H1 (cell line): ENCODE data around the gene C19orf25. TPM values are rescaled to one million over a fixed set of nuclear protein-coding genes. Genes with fewer than 3 reads are reported as not detected.
A peak's percentile ranks its signal among the peaks of the same experiment; 100 is the strongest.

Experiments
- CTCF ChIA-PET: fragments of 300-600 bp; sonication (Branson Sonifier 250); formaldehyde crosslinking; loops from one replicate; lab custom pipeline; 2021; ENCODE audit not compliant: partially characterized antibody; lab: Charles Lee
- POLR2A ChIA-PET: fragments of 300-600 bp; sonication (Branson Sonifier 250); formaldehyde crosslinking; loops from one replicate; lab custom pipeline; 2021; ENCODE audit warnings: inconsistent platforms; ENCODE audit not compliant: partially characterized antibody; lab: Charles Lee
- DNase-seq, 2 experiments: peaks; one replicate each; pipeline versions ENCODE4 v3.0.0 to v3.0.0-alpha.2; 2010 to 2022; ENCODE audit warnings: low spot score in 2 of 2, low read depth in 1 of 2, mixed read lengths in 1 of 2
- FAIRE-seq: peaks from 2 replicates; lab custom pipeline; 2011; peaks lifted over from hg19 to GRCh38; lab: Jason Lieb, UNC
- H2AFZ ChIP-seq: 2 replicates; pipeline ENCODE4 v1.8.1; 2012; ENCODE audit warnings: low read length, inconsistent platforms
- H2AK5ac ChIP-seq: 2 replicates; pipeline ENCODE4 v1.6.1; 2013; ENCODE audit warnings: low read depth, low read length
- H2BK120ac ChIP-seq: replicated peaks from 2 replicates; pipeline ENCODE3; 2013; ENCODE audit warnings: low read depth, low read length, inconsistent platforms
- H2BK12ac ChIP-seq: 2 replicates; pipeline ENCODE4 v1.6.1; 2013; ENCODE audit warnings: low read depth, low read length
- H2BK15ac ChIP-seq: 2 replicates; pipeline ENCODE4 v1.6.1; 2013; ENCODE audit warnings: low read length
- H2BK20ac ChIP-seq: 2 replicates; pipeline ENCODE4 v1.6.1; 2013; ENCODE audit warnings: low read length
- H2BK5ac ChIP-seq: 2 replicates; pipeline ENCODE4 v1.6.1; 2013; ENCODE audit warnings: low read depth, low read length
- H3K14ac ChIP-seq: 2 replicates; pipeline ENCODE4 v1.6.1; 2013; ENCODE audit warnings: inconsistent platforms; ENCODE audit not compliant: insufficient read length
- H3K18ac ChIP-seq: 2 replicates; pipeline ENCODE4 v1.6.1; 2013; ENCODE audit warnings: low read length; ENCODE audit errors: extremely low read depth
- H3K23ac ChIP-seq: 2 replicates; pipeline ENCODE4 v1.6.1; 2013; ENCODE audit warnings: inconsistent platforms; ENCODE audit not compliant: insufficient read length
- H3K23me2 ChIP-seq: 2 replicates; pipeline ENCODE4 v1.6.1; 2013; ENCODE audit warnings: low read depth, low read length
- H3K27ac ChIP-seq: 2 replicates; pipeline ENCODE4 v1.6.1; 2011; ENCODE audit warnings: low read depth, low read length, inconsistent platforms
- H3K27me3 ChIP-seq, 4 experiments: replicated peaks in 1 of 4; 1 replicate in 1 of 4; 2 replicates in 3 of 4; pipeline versions ENCODE4 v1.6.1 to v1.8.1; 2011 to 2013; ENCODE audit warnings: low read length in 3 of 4, mild to moderate bottlenecking in 3 of 4, inconsistent platforms in 2 of 4, mixed read lengths in 2 of 4, moderate library complexity in 1 of 4; ENCODE audit not compliant: control insufficient read depth in 3 of 4, insufficient read depth in 3 of 4; ENCODE audit errors: extremely low read depth in 1 of 4
- H3K36me3 ChIP-seq, 4 experiments: 2 replicates each; pipeline versions ENCODE4 v1.6.1 to v1.8.1; 2011 to 2013; ENCODE audit warnings: mild to moderate bottlenecking in 4 of 4, low read length in 3 of 4, moderate library complexity in 2 of 4, control low read depth in 1 of 4, inconsistent platforms in 1 of 4; ENCODE audit not compliant: insufficient read depth in 4 of 4, control insufficient read depth in 2 of 4
- H3K4ac ChIP-seq: replicated peaks from 2 replicates; pipeline ENCODE3; 2013; ENCODE audit warnings: low read length, low read depth, mixed read lengths, inconsistent platforms; ENCODE audit not compliant: insufficient read length
- H3K4me1 ChIP-seq, 4 experiments: replicated peaks in 1 of 4; 1 replicate in 1 of 4; 2 replicates in 3 of 4; pipeline versions ENCODE4 v1.6.1 to v1.8.1; 2011 to 2013; ENCODE audit warnings: low read length in 3 of 4, inconsistent platforms in 2 of 4, mixed read lengths in 1 of 4; ENCODE audit not compliant: insufficient read depth in 4 of 4, control insufficient read depth in 3 of 4
- H3K4me2 ChIP-seq, 2 experiments: 2 replicates each; pipeline versions ENCODE4 v1.6.1 to v1.8.1; 2011 to 2013; ENCODE audit warnings: low read depth in 2 of 2, low read length in 2 of 2, control low read depth in 1 of 2, inconsistent platforms in 1 of 2, mild to moderate bottlenecking in 1 of 2; ENCODE audit not compliant: insufficient read depth in 1 of 2
- H3K4me3 ChIP-seq, 4 experiments: fragments of 200-600, 300-600 bp in 1 of 4; sonication (generic), shearing (Covaris generic), sonication (Bioruptor Twin) in 1 of 4; 2 replicates each; pipeline versions ENCODE4 v1.5.1 to v1.8.1; 2011 to 2016; ENCODE audit warnings: low read length in 4 of 4, low read depth in 3 of 4, control low read depth in 2 of 4, inconsistent platforms in 2 of 4, mild to moderate bottlenecking in 2 of 4, mixed read lengths in 1 of 4, moderate library complexity in 1 of 4; ENCODE audit not compliant: insufficient read depth in 2 of 4; ENCODE audit errors: extremely low read depth in 1 of 4
- H3K56ac ChIP-seq: replicated peaks from 2 replicates; pipeline ENCODE3; 2013; ENCODE audit warnings: low read depth, mild to moderate bottlenecking, mixed read lengths, low read length, inconsistent platforms; ENCODE audit not compliant: insufficient read length
- H3K79me1 ChIP-seq: 2 replicates; pipeline ENCODE4 v1.6.1; 2013; ENCODE audit warnings: low read depth, low read length, control low read depth
- H3K79me2 ChIP-seq, 2 experiments: 2 replicates each; pipeline versions ENCODE4 v1.6.1 to v1.8.1; 2012 to 2013; ENCODE audit warnings: low read length in 2 of 2, mild to moderate bottlenecking in 2 of 2, inconsistent platforms in 1 of 2; ENCODE audit not compliant: insufficient read depth in 2 of 2, control insufficient read depth in 1 of 2
- H3K9ac ChIP-seq, 4 experiments: replicated peaks in 1 of 4; 1 replicate in 1 of 4; 2 replicates in 3 of 4; pipeline versions ENCODE4 v1.6.1 to v1.8.1; 2011 to 2013; ENCODE audit warnings: low read depth in 3 of 4, low read length in 3 of 4, control low read depth in 2 of 4, mild to moderate bottlenecking in 2 of 4, moderate library complexity in 2 of 4, inconsistent platforms in 1 of 4; ENCODE audit errors: extremely low read depth in 1 of 4
- H3K9me3 ChIP-seq, 2 experiments: 2 replicates each; pipeline versions ENCODE4 v1.6.1 to v1.8.1; 2012 to 2013; ENCODE audit warnings: mild to moderate bottlenecking in 2 of 2, moderate library complexity in 2 of 2, control low read depth in 1 of 2, inconsistent platforms in 1 of 2, low read depth in 1 of 2, low read length in 1 of 2, mixed read lengths in 1 of 2; ENCODE audit not compliant: insufficient read depth in 2 of 2
- H4K20me1 ChIP-seq, 2 experiments: replicated peaks in 1 of 2; 2 replicates each; pipeline versions ENCODE3 to v1.8.1; 2011 to 2013; ENCODE audit warnings: inconsistent platforms in 2 of 2, low read length in 2 of 2, mild to moderate bottlenecking in 1 of 2; ENCODE audit not compliant: insufficient read depth in 2 of 2, control insufficient read depth in 1 of 2
- H4K5ac ChIP-seq: 2 replicates; pipeline ENCODE4 v1.6.1; 2013; ENCODE audit warnings: low read length, low read depth, mixed read lengths, inconsistent platforms; ENCODE audit not compliant: insufficient read length
- H4K8ac ChIP-seq: 2 replicates; pipeline ENCODE4 v1.8.0; 2013; ENCODE audit warnings: mild to moderate bottlenecking, moderate library complexity, low read length, inconsistent platforms; ENCODE audit not compliant: insufficient read depth; ENCODE audit errors: extremely low read depth
- H4K91ac ChIP-seq: replicated peaks from 2 replicates; pipeline ENCODE3; 2013; ENCODE audit warnings: low read length, mixed read lengths, inconsistent platforms; ENCODE audit not compliant: insufficient read length
- GABPA ChIP-seq: IDR thresholded peaks from 2 replicates; pipeline ENCODE4 v1.6.1; 2011; ENCODE audit warnings: mild to moderate bottlenecking, low read length, moderate library complexity, borderline replicate concordance; ENCODE audit not compliant: insufficient read depth
- MAFK ChIP-seq: IDR thresholded peaks from 2 replicates; pipeline ENCODE4 v1.6.1; 2012; ENCODE audit warnings: low read depth, mild to moderate bottlenecking, improper control_type of control experiment, low read length
- WGBS, 2 experiments: shearing (Covaris generic) in 1 of 2; methylation state at CpG; one replicate each; pipeline versions ENCODE4 v1.1.6 to v1.1.7; 2013 to 2015; ENCODE audit warnings: low lambda C conversion rate in 2 of 2, mixed read lengths in 2 of 2, inconsistent platforms in 1 of 2, low coverage in 1 of 2, missing lambda C conversion rate in 1 of 2; ENCODE audit not compliant: insufficient replicate concordance in 2 of 2, insufficient coverage in 1 of 2, insufficient read length in 1 of 2; ENCODE audit errors: extremely low coverage in 1 of 2, missing lambda C conversion rate in 1 of 2; 5-methylcytosine and 5-hydroxymethylcytosine counted together
- polyA plus RNA-seq, 7 experiments: library from polyadenylated mRNA; depleted of rRNA in 3 of 7; stranded (reverse) in 5 of 7; unstranded in 2 of 7; fragments of >200 nt in 5 of 7; fragments of 200-250 nt in 2 of 7; gene quantifications; 1 replicate in 5 of 7; 2 replicates in 1 of 7; 4 replicates in 1 of 7; pipeline versions ENCODE4 v1.2.1 to v1.2.3, GENCODE V29; 2011 to 2013; ENCODE audit warnings: missing spikeins in 2 of 7, mixed read lengths in 2 of 7
- total RNA-seq: library from RNA; stranded (reverse); fragmentation: NEBNext Ultra II Directional; extraction: Animal tissue kit (Norgen Biotek cat#: 25700); gene quantifications from 2 replicates; pipeline ENCODE4 v1.2.1, GENCODE V29; 2021

The C19orf25 gene
- total and polyA plus RNA-seq, 2 of the 8 experiments (the other 6 are each of a cell fraction or from before 2014, with no cell fraction given): 41.3 to 67.4 TPM

GRCh38 chr19:1520203-1520780 lies 41.3 kb upstream of the C19orf25 start:
- Histone ChIP-seq H3K56ac (no peak overlapping the region), H2BK20ac (no peak overlapping the region), H3K23me2 (peaks cover 8% of the 10 kb centered on the region; the same call in 1 of the 2 replicates), H2AK5ac (peak overlapping the region; percentile 65; the same call in 1 of the 2 replicates), H4K20me1 (peaks cover 8 to 12% of the 10 kb centered on the region in 2 experiments), H2BK5ac (no peak overlapping the region), H2BK120ac (no peak overlapping the region), H3K79me1 (no peaks in the 10 kb centered on the region), H3K4me1 (peaks cover 0 to 3% (median 1%) of the 10 kb centered on the region in 4 experiments; a peak in 3 of 7 replicates), H2BK15ac (no peak overlapping the region), H2AFZ (no peak overlapping the region), H3K27me3 (peaks cover 17 to 30% (median 26%) of the 10 kb centered on the region in 4 experiments), H4K91ac (no peak overlapping the region), H3K18ac (no peak overlapping the region; the same call in 1 of the 2 replicates), H3K27ac (no peak overlapping the region), H3K4me2 (no peak overlapping the region), H2BK12ac (no peak overlapping the region), H3K14ac (no peak overlapping the region), H3K23ac (no peak overlapping the region), H3K36me3 (no peaks in the 10 kb centered on the region; a peak in 1 of 8 replicates), H3K79me2 (no peaks in the 10 kb centered on the region), H3K9me3 (no peaks in the 10 kb centered on the region), H3K9ac (no peak overlapping the region), H4K8ac (no peak overlapping the region), H3K4ac (no peak overlapping the region), H3K4me3 (no peak overlapping the region), H4K5ac (no peak overlapping the region)
- POLR2A ChIA-PET: no interaction called here
- TF ChIP-seq GABPA: no peak
- TF ChIP-seq MAFK: peak; percentile 32; the same call in 1 of the 2 replicates
- CTCF ChIA-PET: interaction anchor here (0.6 kb wide), 1 partner anchor 18 kb away, joined by 3 read pairs; no protein-coding TSS in a partner anchor
- DNase-seq (no peak), FAIRE-seq (no peak)
- 77% methylated on average over 17 of the region's 17 CpGs; no CpG with 5 or more reads in 1 of the 2 experiments for WGBS, 2 experiments
